Trophoblast cell (in vitro differentiated cells and primary cell): Measurements from ENCODE around the gene PTBP3.

ENCODE experiments used
- DNase-seq, 2 donors: peaks; one replicate each; pipeline ENCODE4 v3.0.0-alpha.2; 2016
- H2AFZ ChIP-seq: 2 replicates; pipeline ENCODE4 v1.6.1; 2013; ENCODE audit warnings: low read length, moderate library complexity, mild to moderate bottlenecking; ENCODE audit not compliant: insufficient read depth, poor library complexity
- H2AK5ac ChIP-seq: 2 replicates; pipeline ENCODE4 v1.6.1; 2013; ENCODE audit warnings: mild to moderate bottlenecking, low read length
- H2BK120ac ChIP-seq: 2 replicates; pipeline ENCODE4 v1.6.1; 2013; ENCODE audit warnings: low read length, mild to moderate bottlenecking, moderate library complexity; ENCODE audit not compliant: insufficient read depth, poor library complexity
- H2BK12ac ChIP-seq: 2 replicates; pipeline ENCODE4 v1.6.1; 2013; ENCODE audit warnings: mild to moderate bottlenecking, low read length, moderate library complexity
- H2BK5ac ChIP-seq: 2 replicates; pipeline ENCODE4 v1.6.1; 2013; ENCODE audit warnings: low read length, low read depth, moderate library complexity, mild to moderate bottlenecking; ENCODE audit not compliant: poor library complexity
- H3K14ac ChIP-seq: 2 replicates; pipeline ENCODE4 v1.6.1; 2013; ENCODE audit warnings: mild to moderate bottlenecking, low read length
- H3K18ac ChIP-seq: 2 replicates; pipeline ENCODE4 v1.6.1; 2013; ENCODE audit warnings: mild to moderate bottlenecking, low read length
- H3K23ac ChIP-seq: 2 replicates; pipeline ENCODE4 v1.6.1; 2013; ENCODE audit warnings: low read length
- H3K27ac ChIP-seq: 2 replicates; pipeline ENCODE4 v1.5.1; 2013; ENCODE audit warnings: low read depth, mild to moderate bottlenecking, inconsistent platforms, low read length, moderate library complexity
- H3K27me3 ChIP-seq: 2 replicates; pipeline ENCODE4 v1.6.1; 2013; ENCODE audit warnings: inconsistent platforms, mild to moderate bottlenecking, low read length, moderate library complexity; ENCODE audit not compliant: insufficient read depth
- H3K36me3 ChIP-seq, 2 experiments: 1 replicate in 1 of 2; 2 replicates in 1 of 2; pipeline ENCODE4 v1.6.1; 2013; ENCODE audit warnings: low read length in 2 of 2, mild to moderate bottlenecking in 2 of 2, moderate library complexity in 1 of 2; ENCODE audit not compliant: insufficient read depth in 2 of 2, control insufficient read depth in 1 of 2
- H3K4ac ChIP-seq: 2 replicates; pipeline ENCODE4 v1.6.1; 2013; ENCODE audit warnings: low read depth, mild to moderate bottlenecking, low read length, moderate library complexity
- H3K4me1 ChIP-seq, 2 experiments: 1 replicate in 1 of 2; 2 replicates in 1 of 2; pipeline ENCODE4 v1.6.1; 2013; ENCODE audit warnings: low read length in 2 of 2, mild to moderate bottlenecking in 2 of 2, moderate library complexity in 1 of 2; ENCODE audit not compliant: insufficient read depth in 2 of 2, control insufficient read depth in 1 of 2
- H3K4me2 ChIP-seq: 2 replicates; pipeline ENCODE4 v1.6.1; 2013; ENCODE audit warnings: inconsistent platforms, mild to moderate bottlenecking, low read length, moderate library complexity
- H3K4me3 ChIP-seq: 2 replicates; pipeline ENCODE4 v1.5.1; 2013; ENCODE audit warnings: mild to moderate bottlenecking, low read depth, low read length, inconsistent platforms
- H3K79me1 ChIP-seq: one replicate; pipeline ENCODE4 v1.6.1; 2013; ENCODE audit warnings: low read length
- H3K79me2 ChIP-seq: 2 replicates; pipeline ENCODE4 v1.6.1; 2013; ENCODE audit warnings: low read length, mild to moderate bottlenecking; ENCODE audit not compliant: control insufficient read depth, insufficient read depth, poor library complexity
- H3K9ac ChIP-seq: 2 replicates; pipeline ENCODE4 v1.6.1; 2013; ENCODE audit warnings: mild to moderate bottlenecking, low read length
- H3K9me3 ChIP-seq: 2 replicates; pipeline ENCODE4 v1.6.1; 2013; ENCODE audit warnings: low read depth, mild to moderate bottlenecking, control low read depth, inconsistent platforms, low read length; ENCODE audit not compliant: insufficient read depth
- H4K12ac ChIP-seq: 2 replicates; pipeline ENCODE4 v1.6.1; 2013; ENCODE audit warnings: low read depth, mild to moderate bottlenecking, low read length, moderate library complexity
- H4K8ac ChIP-seq: 2 replicates; pipeline ENCODE4 v1.6.1; 2013; ENCODE audit warnings: low read depth, mild to moderate bottlenecking, low read length, moderate library complexity
- H4K91ac ChIP-seq: one replicate; pipeline ENCODE4 v1.6.1; 2013; ENCODE audit warnings: low read depth, mild to moderate bottlenecking, low read length, moderate library complexity
- WGBS: extraction: QIAGEN DNeasy Blood & Tissue Kit; methylation state at CpG from one replicate; pipeline ENCODE4 v1.1.7; 2013; ENCODE audit warnings: missing lambda C conversion rate; ENCODE audit not compliant: insufficient read length, insufficient coverage; ENCODE audit errors: extremely low coverage; 5-methylcytosine and 5-hydroxymethylcytosine counted together

Gene PTBP3

GRCh38 chr9:112218908-112219307 lies 114.5 kb downstream of the PTBP3 start:
- H3K14ac ChIP-seq = no peak overlapping the region
- no peak overlapping the region for H2AFZ ChIP-seq
- no peak overlapping the region for H3K9ac ChIP-seq
- H3K9me3 ChIP-seq = no peaks in the 10 kb centered on the region
- DNase-seq = no peak
- H3K18ac ChIP-seq = no peak overlapping the region
- H2BK120ac ChIP-seq = no peak overlapping the region
- no peaks in the 10 kb centered on the region for H3K79me1 ChIP-seq
- H3K79me2 ChIP-seq = no peaks in the 10 kb centered on the region
- no peak overlapping the region for H3K4me3 ChIP-seq
- no peak overlapping the region for H4K12ac ChIP-seq
- no peak overlapping the region for H4K8ac ChIP-seq
- no peak overlapping the region for H2AK5ac ChIP-seq
- no peak overlapping the region for H3K23ac ChIP-seq
- H3K36me3 ChIP-seq = peaks cover 11% of the 10 kb centered on the region in 2 experiments
- H3K27me3 ChIP-seq = no peaks in the 10 kb centered on the region
- no peak overlapping the region for H2BK5ac ChIP-seq
- H3K4me1 ChIP-seq = no peaks in the 10 kb centered on the region
- H3K27ac ChIP-seq = no peak overlapping the region
- H4K91ac ChIP-seq = no peak overlapping the region
- no peak overlapping the region for H3K4ac ChIP-seq
- no CpG with 5 or more reads among the region's 3 CpGs for WGBS
- no peak overlapping the region for H2BK12ac ChIP-seq
- H3K4me2 ChIP-seq = no peak overlapping the region

GRCh38 chr9:112212926-112213325 lies 120.5 kb downstream of the PTBP3 start:
- no peak for DNase-seq
- Histone ChIP-seq H3K9me3 (no peaks in the 10 kb centered on the region), H3K9ac (no peak overlapping the region), H4K8ac (no peak overlapping the region), H3K27ac (no peak overlapping the region), H3K4me1 (no peaks in the 10 kb centered on the region), H2BK120ac (no peak overlapping the region), H3K23ac (no peak overlapping the region), H2AK5ac (no peak overlapping the region), H3K27me3 (no peaks in the 10 kb centered on the region), H2AFZ (no peak overlapping the region), H3K79me2 (no peaks in the 10 kb centered on the region), H4K12ac (no peak overlapping the region), H3K36me3 (peaks cover 18 to 24% of the 10 kb centered on the region in 2 experiments), H4K91ac (peak overlapping the region; percentile 37), H2BK12ac (no peak overlapping the region), H3K14ac (no peak overlapping the region), H3K4me3 (no peak overlapping the region), H3K18ac (no peak overlapping the region), H3K4ac (no peak overlapping the region), H3K79me1 (no peaks in the 10 kb centered on the region), H3K4me2 (no peak overlapping the region), H2BK5ac (no peak overlapping the region)
- no CpG with 5 or more reads among the region's 2 CpGs for WGBS

GRCh38 chr9:112207451-112207850 lies 126.0 kb downstream of the PTBP3 start:
- Histone ChIP-seq H3K4me2 (no peak overlapping the region), H3K79me1 (no peaks in the 10 kb centered on the region), H4K12ac (no peak overlapping the region), H3K27ac (no peak overlapping the region), H2BK5ac (no peak overlapping the region), H2AFZ (no peak overlapping the region), H2BK120ac (no peak overlapping the region), H3K36me3 (peaks cover 6 to 15% of the 10 kb centered on the region in 2 experiments), H3K9ac (no peak overlapping the region), H3K4me1 (no peaks in the 10 kb centered on the region), H3K14ac (no peak overlapping the region), H2AK5ac (no peak overlapping the region), H3K4ac (no peak overlapping the region), H3K23ac (no peak overlapping the region), H4K91ac (no peak overlapping the region), H3K9me3 (no peaks in the 10 kb centered on the region), H2BK12ac (no peak overlapping the region), H3K79me2 (no peaks in the 10 kb centered on the region), H4K8ac (no peak overlapping the region), H3K27me3 (no peaks in the 10 kb centered on the region), H3K4me3 (no peak overlapping the region), H3K18ac (no peak overlapping the region)
- DNase-seq = no peak
- WGBS = no CpG with 5 or more reads among the region's 1 CpG

DNA sequence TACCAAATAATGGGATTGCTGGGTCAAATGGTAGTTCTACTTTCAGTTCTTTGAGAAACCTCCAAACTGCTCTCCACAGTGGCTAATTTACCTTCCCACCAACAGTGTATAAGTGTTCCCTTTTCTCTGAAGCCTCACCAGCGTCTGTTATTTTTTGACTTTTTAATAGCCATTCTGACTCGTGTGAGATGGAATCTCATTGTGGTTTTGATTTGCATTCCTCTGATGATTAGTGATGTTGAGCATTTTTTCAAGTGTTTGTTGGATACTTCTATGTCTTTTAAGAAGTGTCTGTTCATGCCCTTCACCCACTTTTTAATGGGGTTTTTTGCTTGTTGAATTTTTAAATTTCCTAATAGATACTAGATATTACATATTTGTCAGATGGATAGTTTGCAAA lies 129.9 kb downstream of the PTBP3 start:
- Histone ChIP-seq H3K4me2 (no peak overlapping the region), H3K9ac (no peak overlapping the region)
- WGBS = no CpG with 5 or more reads among the region's 2 CpGs

More for the DNA sequence above, 129.9 kb downstream of the PTBP3 start:
- no peak for DNase-seq
- no peak overlapping the region for H3K4me3 ChIP-seq
- no peak overlapping the region for H2BK12ac ChIP-seq
- no peak overlapping the region for H2BK5ac ChIP-seq
- no peak overlapping the region for H4K8ac ChIP-seq
- no peak overlapping the region for H4K12ac ChIP-seq
- no peak overlapping the region for H2AK5ac ChIP-seq
- no peak overlapping the region for H3K4ac ChIP-seq
- no peaks in the 10 kb centered on the region for H3K9me3 ChIP-seq
- no peak overlapping the region for H3K14ac ChIP-seq
- H3K27ac ChIP-seq = no peak overlapping the region
- no peak overlapping the region for H3K18ac ChIP-seq
- H3K23ac ChIP-seq = no peak overlapping the region
- H3K79me1 ChIP-seq = no peaks in the 10 kb centered on the region
- H3K4me1 ChIP-seq = no peaks in the 10 kb centered on the region
- no peak overlapping the region for H4K91ac ChIP-seq
- no peaks in the 10 kb centered on the region for H3K79me2 ChIP-seq
- H2BK120ac ChIP-seq = no peak overlapping the region
- H3K36me3 ChIP-seq = peaks cover 0 to 4% of the 10 kb centered on the region in 2 experiments
- no peak overlapping the region for H2AFZ ChIP-seq
- H3K27me3 ChIP-seq = no peaks in the 10 kb centered on the region
